Fibroblast of upper back skin (primary cell): Measurements from ENCODE around the gene EDN2.

ENCODE experiments used
- DNase-seq: peaks from one replicate; pipeline ENCODE4 v3.0.0-alpha.2; 2013

The EDN2 gene

DNA sequence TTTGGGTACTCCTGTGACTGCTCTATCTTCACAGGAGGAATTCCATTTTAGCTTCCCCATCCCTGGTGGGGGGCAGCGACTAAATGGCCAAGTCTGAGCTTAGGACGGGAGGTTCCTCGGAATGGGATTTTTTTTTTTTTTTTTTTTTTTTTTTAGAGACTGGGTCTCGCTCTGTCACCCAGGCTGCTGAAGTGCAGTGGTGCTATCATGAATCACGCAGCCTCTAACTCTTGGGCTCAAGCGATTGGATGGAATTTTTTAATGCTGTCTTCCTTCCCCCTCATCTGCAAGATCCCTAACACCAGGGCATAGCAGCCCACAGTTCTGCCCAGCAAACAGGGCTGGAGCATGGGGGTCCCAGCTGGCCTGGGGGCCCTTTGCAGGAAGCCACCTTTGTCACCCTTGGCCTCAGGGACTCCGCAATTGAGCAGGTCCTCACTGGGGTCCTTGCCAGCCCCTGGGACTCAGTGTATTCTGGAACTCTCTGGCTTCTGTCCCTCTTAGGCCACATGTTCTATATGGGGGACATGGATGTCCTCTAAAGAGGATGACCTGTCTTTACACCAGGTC lies 13.1 kb upstream of the EDN2 start:
- DNase-seq: no peak

DNA sequence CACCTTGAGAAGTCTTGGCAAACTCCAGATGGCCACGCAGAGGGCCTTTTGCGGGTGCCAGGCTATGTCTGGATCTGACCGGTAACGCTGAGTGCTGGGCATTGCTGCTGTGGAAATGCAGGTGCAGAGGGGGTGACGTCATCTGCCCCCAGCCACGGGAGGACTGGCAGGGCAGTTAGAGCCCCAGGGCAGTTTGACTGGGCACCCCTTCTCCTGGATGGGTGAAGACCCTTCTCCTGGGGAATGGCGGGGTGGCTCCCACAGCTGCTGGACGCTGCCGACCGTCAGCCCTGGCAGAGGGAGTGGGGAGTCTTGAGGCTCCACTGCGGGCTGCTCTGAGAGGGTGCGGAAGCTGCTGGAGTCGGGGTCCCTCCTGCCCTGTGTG lies 12.6 kb upstream of the EDN2 start:
- no peak for DNase-seq

DNA sequence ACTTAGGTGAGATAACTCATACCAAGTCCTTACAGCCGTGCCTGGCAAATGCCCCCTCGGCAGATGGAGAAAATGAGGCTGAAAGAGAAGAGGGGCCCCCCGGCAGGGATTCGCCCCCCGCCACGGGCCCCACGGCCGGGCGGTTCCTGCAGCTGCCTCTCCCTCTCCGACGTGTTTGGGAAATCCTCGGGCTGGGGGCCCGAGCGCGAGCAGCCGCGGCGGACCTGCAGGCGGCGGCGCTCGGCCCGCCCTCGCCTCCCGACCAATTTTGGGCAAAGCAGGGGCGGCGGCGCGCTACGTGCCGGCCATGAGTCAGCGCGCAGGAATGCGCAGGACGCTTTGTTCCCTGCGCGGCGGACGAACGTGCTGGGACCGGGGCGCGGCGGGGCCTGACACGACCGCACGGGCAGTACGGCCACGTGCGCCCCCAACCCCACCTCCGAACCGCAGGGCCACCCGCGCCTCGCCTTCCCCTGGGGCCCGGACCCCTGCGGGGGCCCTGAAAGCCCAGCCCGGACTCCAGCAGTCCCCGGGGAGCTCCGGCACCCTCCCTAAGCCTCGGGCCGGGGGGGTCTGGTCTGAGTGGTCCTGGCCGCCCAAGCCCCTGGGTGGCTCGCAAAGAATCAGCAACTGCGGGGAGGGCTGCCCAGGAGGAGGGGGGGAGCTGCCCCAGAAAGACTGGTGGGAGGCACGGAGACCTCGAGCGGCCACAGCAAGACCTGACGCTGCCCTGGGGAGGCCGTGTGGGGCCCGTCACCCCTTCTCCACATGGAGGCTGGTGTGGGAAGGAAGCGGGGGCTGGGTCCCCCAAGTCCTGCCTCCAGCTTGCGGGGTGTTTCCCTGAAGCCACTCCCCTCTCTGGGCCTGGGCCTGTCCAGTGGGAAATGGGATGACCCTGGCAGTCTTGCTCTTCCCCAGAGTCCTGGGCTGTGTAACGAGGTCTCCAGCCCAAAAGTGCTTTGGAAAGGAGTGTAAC lies 11.9 kb upstream of the EDN2 start:
- DNase-seq: peak; percentile 90

- no peak for DNase-seq
These were observed 10.9 kb upstream of the EDN2 start for GRCh38 chr1:41495210-41495948.

- no peak for DNase-seq
These were observed 10.1 kb upstream of the EDN2 start for GRCh38 chr1:41494351-41495209.

GRCh38 chr1:41493626-41494350 lies 9.3 kb upstream of the EDN2 start:
- no peak for DNase-seq

GRCh38 chr1:41493117-41493536 lies 8.6 kb upstream of the EDN2 start:
- DNase-seq: peak; percentile 93

GRCh38 chr1:41492341-41492848 lies 7.9 kb upstream of the EDN2 start:
- no peak for DNase-seq

- no peak for DNase-seq
These were observed 6.4 kb upstream of the EDN2 start for GRCh38 chr1:41490911-41491310.

- no peak for DNase-seq
These were observed 5.1 kb upstream of the EDN2 start for GRCh38 chr1:41489561-41489960.

GRCh38 chr1:41488040-41488951 lies 3.8 kb upstream of the EDN2 start:
- DNase-seq: no peak

GRCh38 chr1:41487126-41488039 lies 2.9 kb upstream of the EDN2 start:
- peak; percentile 56 for DNase-seq

GRCh38 chr1:41486371-41487125 lies 2.1 kb upstream of the EDN2 start:
- DNase-seq: peak; percentile 91

GRCh38 chr1:41486053-41486370 lies 1.5 kb upstream of the EDN2 start:
- DNase-seq: no peak

- peak; percentile 79 for DNase-seq
These were observed 1.1 kb upstream of the EDN2 start for GRCh38 chr1:41485605-41486004.

DNA sequence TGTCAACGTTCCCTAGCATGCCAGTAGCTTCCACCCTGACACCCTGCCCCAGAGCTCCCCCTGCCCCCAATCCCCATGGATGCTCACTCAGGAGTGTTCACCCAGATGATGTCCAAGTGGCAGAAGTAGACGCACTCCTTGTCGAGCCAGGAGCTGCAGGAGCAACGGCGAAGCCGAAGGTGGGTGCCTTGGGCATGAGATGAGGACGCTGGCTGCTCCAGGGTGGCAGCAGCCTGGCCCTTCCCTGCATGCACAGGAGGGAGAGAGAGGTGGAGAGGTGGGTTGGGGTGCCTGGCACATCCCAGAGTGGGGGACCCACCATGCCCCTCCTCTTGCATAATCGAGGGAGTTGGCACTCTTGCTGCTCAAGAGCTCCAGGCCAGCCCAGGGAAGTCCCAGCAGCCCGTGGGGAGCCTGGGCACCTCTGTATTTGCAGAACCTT lies 502 bp downstream of the EDN2 start:
- DNase-seq: no peak

- DNase-seq: no peak
These were observed 1.3 kb downstream of the EDN2 start for GRCh38 chr1:41483001-41483850.
